Stimulated activated naive B cell treated with anti-CD40 and anti-IgM and Interleukin-4, amounts not matched to agents 10 μg/mL and 1 μg/mL and 100 μg/mL, for 72 hours (primary cell): ENCODE measurements around the gene PARP8.
"Not testable (repeated sequence)": the region's sequence is repeated elsewhere in the genome, so short reads cannot be mapped to it uniquely, and the experiment has no call there.

ENCODE experiments used
- ATAC-seq, 2 donors: fragments of 150-1000 bp; cut with Tn5 transposase; replicated peaks; 2 replicates each; pipeline ENCODE4 v1.10.0; 2021; ENCODE audit warnings: moderate library complexity in 1 of 2
- DNase-seq: peaks from one replicate; pipeline ENCODE4 v3.0.0; 2021
- H3K27ac Mint-ChIP-seq: one replicate; pipeline ENCODE4 v1.8.0; 2022; ENCODE audit warnings: mild to moderate bottlenecking, mixed read lengths
- H3K27me3 Mint-ChIP-seq, 2 donors: one replicate each; pipeline ENCODE4 v1.8.0; 2022; ENCODE audit warnings: mixed read lengths in 2 of 2
- H3K36me3 Mint-ChIP-seq, 2 donors: one replicate each; pipeline ENCODE4 v1.8.0; 2022; ENCODE audit warnings: mixed read lengths in 2 of 2, mild to moderate bottlenecking in 1 of 2
- H3K4me1 Mint-ChIP-seq, 2 donors: one replicate each; pipeline ENCODE4 v1.8.0; 2022; ENCODE audit warnings: mixed read lengths in 2 of 2, mild to moderate bottlenecking in 1 of 2
- H3K4me3 Mint-ChIP-seq, 2 donors: one replicate each; pipeline ENCODE4 v1.8.0; 2022; ENCODE audit warnings: mild to moderate bottlenecking in 2 of 2, mixed read lengths in 2 of 2, moderate library complexity in 1 of 2
- H3K9me3 Mint-ChIP-seq, 2 donors: one replicate each; pipeline ENCODE4 v1.8.0; 2022; ENCODE audit warnings: mixed read lengths in 2 of 2, mild to moderate bottlenecking in 1 of 2

Gene PARP8

GRCh38 chr5:50667023-50667652 lies 701 bp downstream of the PARP8 start:
- no peaks in the 10 kb centered on the region for H3K9me3 Mint-ChIP-seq
- peak overlapping the region; percentile 94 to 100 for H3K4me3 Mint-ChIP-seq
- DNase-seq = no peak
- peaks cover 10 to 11% of the 10 kb centered on the region in 2 donors for H3K36me3 Mint-ChIP-seq
- H3K27me3 Mint-ChIP-seq = no peaks in the 10 kb centered on the region
- H3K27ac Mint-ChIP-seq = peak overlapping the region; percentile 100
- ATAC-seq = peak; percentile 55 to 59
- peaks cover 22 to 42% of the 10 kb centered on the region in 2 donors for H3K4me1 Mint-ChIP-seq

GRCh38 chr5:50667653-50668595 lies 1.5 kb downstream of the PARP8 start:
- H3K27ac Mint-ChIP-seq = peak overlapping the region; percentile 100
- peaks cover 29 to 49% of the 10 kb centered on the region in 2 donors for H3K4me1 Mint-ChIP-seq
- H3K27me3 Mint-ChIP-seq = no peaks in the 10 kb centered on the region
- no peaks in the 10 kb centered on the region for H3K9me3 Mint-ChIP-seq
- peak; percentile 78 to 85 for ATAC-seq
- H3K4me3 Mint-ChIP-seq = peak overlapping the region; percentile 94 to 100
- peaks cover 11 to 14% of the 10 kb centered on the region in 2 donors for H3K36me3 Mint-ChIP-seq
- DNase-seq = peak; percentile 84

GRCh38 chr5:50668636-50669035 lies 2.2 kb downstream of the PARP8 start:
- H3K9me3 Mint-ChIP-seq, DNase-seq, ATAC-seq, H3K27me3 Mint-ChIP-seq: not testable (repeated sequence)
- H3K4me3 Mint-ChIP-seq = peak overlapping the region; percentile 94 to 100
- H3K36me3 Mint-ChIP-seq = peaks cover 11 to 14% of the 10 kb centered on the region in 2 donors
- peaks cover 28 to 45% of the 10 kb centered on the region in 2 donors for H3K4me1 Mint-ChIP-seq
- H3K27ac Mint-ChIP-seq = peak overlapping the region; percentile 100

GRCh38 chr5:50672663-50673062 lies 6.2 kb downstream of the PARP8 start:
- no peak overlapping the region for H3K4me3 Mint-ChIP-seq

GRCh38 chr5:50673444-50673843 lies 7.0 kb downstream of the PARP8 start:
- H3K36me3 Mint-ChIP-seq = peaks cover 6 to 13% of the 10 kb centered on the region in 2 donors
- not testable (repeated sequence) for ATAC-seq, DNase-seq, H3K27ac Mint-ChIP-seq, H3K9me3 Mint-ChIP-seq, H3K4me3 Mint-ChIP-seq, H3K27me3 Mint-ChIP-seq
- H3K4me1 Mint-ChIP-seq = peaks cover 29 to 54% of the 10 kb centered on the region in 2 donors

More at GRCh38 chr5:50672663-50673062, 6.2 kb downstream of the PARP8 start:
- Mint-ChIP-seq H3K27me3 (no peaks in the 10 kb centered on the region), H3K36me3 (peaks cover 9 to 17% of the 10 kb centered on the region in 2 donors), H3K9me3 (peaks cover 0 to 2% of the 10 kb centered on the region in 2 donors), H3K27ac (no peak overlapping the region), H3K4me1 (peaks cover 34 to 57% of the 10 kb centered on the region in 2 donors)
- DNase-seq (no peak), ATAC-seq (no peak)

GRCh38 chr5:50675385-50675784 lies 8.9 kb downstream of the PARP8 start:
- DNase-seq (no peak), ATAC-seq (no peak)
- H3K36me3 Mint-ChIP-seq = peaks cover 6 to 13% of the 10 kb centered on the region in 2 donors
- H3K4me3 Mint-ChIP-seq = no peak overlapping the region
- H3K4me1 Mint-ChIP-seq = peaks cover 29 to 61% of the 10 kb centered on the region in 2 donors
- H3K9me3 Mint-ChIP-seq = peaks cover 0 to 2% of the 10 kb centered on the region in 2 donors
- H3K27ac Mint-ChIP-seq = no peak overlapping the region
- no peaks in the 10 kb centered on the region for H3K27me3 Mint-ChIP-seq

GRCh38 chr5:50679554-50679953 lies 13.1 kb downstream of the PARP8 start:
- H3K27ac Mint-ChIP-seq, ATAC-seq, DNase-seq, H3K9me3 Mint-ChIP-seq, H3K27me3 Mint-ChIP-seq, H3K36me3 Mint-ChIP-seq, H3K4me3 Mint-ChIP-seq: not testable (repeated sequence)
- H3K4me1 Mint-ChIP-seq = peaks cover 16 to 48% of the 10 kb centered on the region in 2 donors

- H3K36me3 Mint-ChIP-seq = peaks cover 23 to 27% of the 10 kb centered on the region in 2 donors
- H3K4me1 Mint-ChIP-seq = peaks cover 26 to 53% of the 10 kb centered on the region in 2 donors
- ATAC-seq = peak; percentile 48 to 61
- H3K4me3 Mint-ChIP-seq = peak overlapping the region in 1 of 2 donors; percentile 14
- no peak for DNase-seq
- H3K27me3 Mint-ChIP-seq = no peaks in the 10 kb centered on the region
- H3K27ac Mint-ChIP-seq = no peak overlapping the region
- H3K9me3 Mint-ChIP-seq = peaks cover 3 to 12% of the 10 kb centered on the region in 2 donors
These were observed 18.3 kb downstream of the PARP8 start for GRCh38 chr5:50684721-50685120.

- peaks cover 26 to 31% of the 10 kb centered on the region in 2 donors for H3K36me3 Mint-ChIP-seq
- H3K4me3 Mint-ChIP-seq = no peak overlapping the region
- no peak overlapping the region for H3K27ac Mint-ChIP-seq
- no peak for ATAC-seq
- DNase-seq = no peak
- H3K27me3 Mint-ChIP-seq = no peaks in the 10 kb centered on the region
- H3K9me3 Mint-ChIP-seq = peaks cover 3 to 12% of the 10 kb centered on the region in 2 donors
- peaks cover 27 to 43% of the 10 kb centered on the region in 2 donors for H3K4me1 Mint-ChIP-seq
These were observed 21.1 kb downstream of the PARP8 start for GRCh38 chr5:50687548-50687947.

GRCh38 chr5:50691399-50692016 lies 25.1 kb downstream of the PARP8 start:
- H3K27me3 Mint-ChIP-seq = no peaks in the 10 kb centered on the region
- no peak overlapping the region for H3K4me3 Mint-ChIP-seq
- peaks cover 15 to 25% of the 10 kb centered on the region in 2 donors for H3K4me1 Mint-ChIP-seq
- ATAC-seq (no peak), DNase-seq (no peak)
- H3K36me3 Mint-ChIP-seq = peaks cover 16 to 19% of the 10 kb centered on the region in 2 donors
- peaks cover 0 to 7% of the 10 kb centered on the region in 2 donors for H3K9me3 Mint-ChIP-seq
- H3K27ac Mint-ChIP-seq = no peak overlapping the region

- peaks cover 17 to 35% of the 10 kb centered on the region in 2 donors for H3K4me1 Mint-ChIP-seq
- no peaks in the 10 kb centered on the region for H3K27me3 Mint-ChIP-seq
- no peak overlapping the region for H3K4me3 Mint-ChIP-seq
- ATAC-seq = no peak
- peaks cover 2 to 12% of the 10 kb centered on the region in 2 donors for H3K36me3 Mint-ChIP-seq
- no peak overlapping the region for H3K27ac Mint-ChIP-seq
- DNase-seq = no peak
- no peaks in the 10 kb centered on the region for H3K9me3 Mint-ChIP-seq
These were observed 27.7 kb downstream of the PARP8 start for GRCh38 chr5:50694027-50694590.

- not testable (repeated sequence) for H3K27ac Mint-ChIP-seq, H3K4me3 Mint-ChIP-seq, DNase-seq, H3K27me3 Mint-ChIP-seq, ATAC-seq, H3K9me3 Mint-ChIP-seq
- Mint-ChIP-seq H3K36me3 (peaks cover 2 to 12% of the 10 kb centered on the region in 2 donors), H3K4me1 (peaks cover 17 to 40% of the 10 kb centered on the region in 2 donors)
These were observed 28.2 kb downstream of the PARP8 start for GRCh38 chr5:50694626-50695025.

GRCh38 chr5:50697739-50698138 lies 31.3 kb downstream of the PARP8 start:
- Mint-ChIP-seq H3K9me3 (peaks cover 0 to under 1% of the 10 kb centered on the region in 2 donors), H3K4me1 (peaks cover 18 to 44% of the 10 kb centered on the region in 2 donors), H3K27me3 (no peaks in the 10 kb centered on the region), H3K36me3 (peaks cover 2 to 9% of the 10 kb centered on the region in 2 donors), H3K27ac (no peak overlapping the region), H3K4me3 (no peak overlapping the region)
- ATAC-seq (peak; percentile 94), DNase-seq (no peak)

GRCh38 chr5:50699737-50700136 lies 33.3 kb downstream of the PARP8 start:
- no peak overlapping the region for H3K27ac Mint-ChIP-seq
- no peak for ATAC-seq
- no peak for DNase-seq
- H3K27me3 Mint-ChIP-seq = no peaks in the 10 kb centered on the region
- no peak overlapping the region for H3K4me3 Mint-ChIP-seq
- H3K4me1 Mint-ChIP-seq = peaks cover 21 to 57% of the 10 kb centered on the region in 2 donors
- H3K9me3 Mint-ChIP-seq = peaks cover 0 to 1% of the 10 kb centered on the region in 2 donors
- H3K36me3 Mint-ChIP-seq = peaks cover 3 to 16% of the 10 kb centered on the region in 2 donors
